K562 (cell line): ENCODE results near the gene SIPA1L2. TPM values are rescaled to one million over a fixed set of nuclear protein-coding genes. Genes with fewer than 3 reads are reported as not detected.

Experiments
- ATAC-seq: fragments of 200-7000 bp; cut with Tn5 transposase; 3 replicates; pipeline ENCODE4 v1.9.1; 2020; ENCODE audit warnings: moderate library complexity
- BruUV-seq: library from RNA; stranded (reverse); fragments of 400-500 nt; replicated peaks from 2 replicates; lab custom pipeline; 2021; lab: Mats Ljungman, UMichigan
- CTCF ChIA-PET: fragments of 300-600 bp; formaldehyde crosslinking; extraction: SDS; loops from one replicate; lab custom pipeline; 2021; ENCODE audit warnings: low intra/inter-chr PET ratio; lab: Yijun Ruan, JAX
- POLR2A ChIA-PET: fragments of 300-600, 350-650 bp; sonication (Branson Sonifier 250); formaldehyde crosslinking; extraction: SDS; loops from one replicate; lab custom pipeline; 2021; ENCODE audit warnings: antibody characterized with exemption, inconsistent platforms; lab: Yijun Ruan, JAX
- DNase-seq, 4 experiments: peaks; one replicate each; pipeline versions ENCODE4 v3.0.0 to v3.0.0-alpha.2; 2011 to 2018; ENCODE audit warnings: low spot score in 3 of 4, mixed read lengths in 3 of 4; ENCODE audit errors: extremely low read depth in 1 of 4
- FAIRE-seq: peaks from 2 replicates; lab custom pipeline; 2011; peaks lifted over from hg19 to GRCh38; lab: Jason Lieb, UNC
- H2AFZ ChIP-seq: 2 replicates; pipeline ENCODE4 v1.6.0; 2011; ENCODE audit warnings: low read depth, low read length, control low read depth, inconsistent platforms
- H3K27ac ChIP-seq: fragments of 200-600 bp; 3 replicates; pipeline ENCODE4 v1.8.0; 2011; ENCODE audit warnings: low read depth, mild to moderate bottlenecking, control low read depth, inconsistent platforms, low read length, moderate library complexity, mixed read lengths; ENCODE audit errors: extremely low read depth
- H3K27me3 ChIP-seq, 2 experiments: fragments of 300-600 bp in 1 of 2; 2 replicates in 1 of 2; 3 replicates in 1 of 2; pipeline versions ENCODE4 v1.6.0 to v1.8.0; 2011; ENCODE audit warnings: inconsistent platforms in 2 of 2, low read length in 2 of 2, mild to moderate bottlenecking in 1 of 2, mixed read lengths in 1 of 2, moderate library complexity in 1 of 2; ENCODE audit not compliant: control insufficient read depth in 2 of 2, insufficient read depth in 2 of 2
- H3K36me3 ChIP-seq: fragments of 300-600 bp; 3 replicates; pipeline ENCODE4 v1.8.0; 2011; ENCODE audit warnings: mild to moderate bottlenecking, low read length, inconsistent platforms; ENCODE audit not compliant: control insufficient read depth, insufficient read depth
- H3K4me1 ChIP-seq, 2 experiments: fragments of 200-600 bp in 1 of 2; replicated peaks in 1 of 2; 2 replicates in 1 of 2; 3 replicates in 1 of 2; pipeline versions ENCODE4 v1.5.1 to v1.8.0; 2011; ENCODE audit warnings: inconsistent platforms in 2 of 2, low read length in 2 of 2, mild to moderate bottlenecking in 1 of 2, mixed read lengths in 1 of 2, moderate library complexity in 1 of 2; ENCODE audit not compliant: control insufficient read depth in 2 of 2, insufficient read depth in 2 of 2
- H3K4me2 ChIP-seq: 2 replicates; pipeline ENCODE4 v1.6.1; 2011; ENCODE audit warnings: low read length, control low read depth, inconsistent platforms, mixed read lengths; ENCODE audit not compliant: insufficient read depth
- H3K4me3 ChIP-seq: fragments of 200-600 bp; sonication (generic), shearing (Covaris generic); 2 replicates; pipeline ENCODE4 v1.5.1; 2016; ENCODE audit warnings: control low read depth, inconsistent platforms
- H3K79me2 ChIP-seq: fragments of 200-600 bp; 3 replicates; pipeline ENCODE4 v1.8.0; 2011; ENCODE audit warnings: low read length, inconsistent platforms; ENCODE audit not compliant: control insufficient read depth, insufficient read depth
- H3K9ac ChIP-seq, 2 experiments: 2 replicates each; pipeline versions ENCODE4 v1.6.0 to v1.6.1; 2011; ENCODE audit warnings: low read depth in 2 of 2, low read length in 2 of 2, control low read depth in 1 of 2, inconsistent platforms in 1 of 2, mild to moderate bottlenecking in 1 of 2, mixed read lengths in 1 of 2; ENCODE audit not compliant: insufficient read depth in 1 of 2
- H3K9me1 ChIP-seq: one replicate; pipeline ENCODE4 v1.6.0; 2011; ENCODE audit warnings: inconsistent platforms, mild to moderate bottlenecking, low read length, moderate library complexity; ENCODE audit not compliant: control insufficient read depth, insufficient read depth
- H3K9me3 ChIP-seq: replicated peaks from 2 replicates; pipeline ENCODE4 v1.5.1; 2011; ENCODE audit warnings: low read depth, low read length, inconsistent platforms; ENCODE audit not compliant: control insufficient read depth, insufficient read depth
- H4K20me1 ChIP-seq: replicated peaks from 2 replicates; pipeline ENCODE4 v1.6.1; 2011; ENCODE audit warnings: low read length, inconsistent platforms, mixed read lengths; ENCODE audit not compliant: control insufficient read depth, insufficient read depth
- BDP1 ChIP-seq: IDR thresholded peaks from 3 replicates; pipeline ENCODE4 v1.6.1; 2011; ENCODE audit not compliant: insufficient read length, insufficient read depth
- CBFB ChIP-seq: sonication (generic); formaldehyde crosslinking; IDR thresholded peaks from 2 replicates; pipeline ENCODE4 v1.4.0; 2020; ENCODE audit warnings: mild to moderate bottlenecking, missing genetic modification reagents
- EWSR1 ChIP-seq: fragments of 450-650 bp; IDR thresholded peaks from 2 replicates; pipeline ENCODE4 v1.6.1; 2018; ENCODE audit warnings: borderline replicate concordance, mild to moderate bottlenecking, low read depth, moderate library complexity; ENCODE audit not compliant: partially characterized antibody
- GTF2F1 ChIP-seq: IDR thresholded peaks from 2 replicates; pipeline ENCODE4 v1.6.1; 2011; ENCODE audit warnings: low read depth, low read length, improper control_type of control experiment
- MLLT1 ChIP-seq, 2 experiments: fragments of 450-650 bp; IDR thresholded peaks; 2 replicates each; pipeline ENCODE4 v1.6.1; 2016
- NCOA6 ChIP-seq: fragments of 450-650 bp; IDR thresholded peaks from 2 replicates; pipeline ENCODE4 v1.6.1; 2017; ENCODE audit warnings: mild to moderate bottlenecking
- PHB ChIP-seq: fragments of 250-450 bp; sonication (Bioruptor Pico); IDR thresholded peaks from 2 replicates; pipeline ENCODE4 v1.5.0; 2021
- POLR2AphosphoS5 ChIP-seq: IDR thresholded peaks from 2 replicates; pipeline ENCODE4 v1.6.1; 2011; ENCODE audit warnings: mild to moderate bottlenecking, low read depth, low read length, moderate library complexity; ENCODE audit not compliant: control insufficient read depth, insufficient read depth
- XRCC4 ChIP-seq: IDR thresholded peaks from one replicate; pipeline ENCODE4 v1.6.1; 2011; ENCODE audit not compliant: insufficient read depth, insufficient read length; ENCODE audit errors: extremely low read depth
- ZFX ChIP-seq: sonication (generic); formaldehyde crosslinking; IDR thresholded peaks from 2 replicates; pipeline ENCODE4 v1.8.0; 2022; ENCODE audit warnings: mild to moderate bottlenecking, missing genetic modification reagents, moderate library complexity
- ZNF239 ChIP-seq: fragments of 250-450 bp; sonication (Bioruptor Pico); IDR thresholded peaks from 2 replicates; pipeline ENCODE4 v1.4.0; 2020; ENCODE audit warnings: mild to moderate bottlenecking
- WGBS: fragments of 100-300 bp; shearing (Covaris generic); methylation state at CpG from one replicate; pipeline ENCODE4 v1.1.6; 2016; ENCODE audit warnings: low coverage, mixed read lengths; ENCODE audit not compliant: insufficient coverage; ENCODE audit errors: missing lambda C conversion rate; 5-methylcytosine and 5-hydroxymethylcytosine counted together
- in situ Hi-C: fragments of 300-500 bp; cut with MboI; formaldehyde crosslinking; loops from 4 replicates; pipeline ENCODE4 v1.15.0; 2018; ENCODE audit warnings: inconsistent platforms, mixed read lengths
- intact Hi-C: fragments of 100-400 bp; cut with micrococcal nuclease; formaldehyde crosslinking; loops from 2 replicates; pipeline ENCODE4 v1.14.2; 2022
- polyA plus RNA-seq, 8 experiments: library from polyadenylated mRNA; depleted of rRNA in 4 of 8; stranded (reverse) in 5 of 8; unstranded in 3 of 8; fragments of >200 nt; fragmentation: Nextera tagmentation in 2 of 8; fragmentation: Illumina TruSeq in 1 of 8; extraction: Ambion mirVana in 2 of 8; extraction: Trizol in 1 of 8; gene quantifications; 2 replicates each; pipeline versions ENCODE4 v1.2.1 to v1.2.3, GENCODE V29; 2011 to 2014; ENCODE audit warnings: inconsistent platforms in 1 of 8, missing spikeins in 1 of 8
- total RNA-seq, 7 experiments: library from RNA; depleted of rRNA in 6 of 7; stranded (reverse); fragments of >200 nt in 6 of 7; fragmentation: Illumina TruSeq in 2 of 7; extraction: Trizol in 2 of 7; gene quantifications; 2 replicates each; pipeline versions ENCODE4 v1.2.1 to v1.2.3, GENCODE V29; 2011 to 2021; ENCODE audit warnings: low replicate concordance in 1 of 7

SIPA1L2 gene
- total and polyA plus RNA-seq, 9 of the 15 experiments (the other 6 are each of a cell fraction or from before 2014, with no cell fraction given) = 0.04 to 0.22 (median 0.06) TPM; not detected in 5

- TF ChIP-seq POLR2AphosphoS5 (no peak), CBFB (CRISPR knock-in tag) (no peak), EWSR1 (no peak)
Measured at GRCh38 chr1:232622378-232622777, 7.6 kb downstream of the SIPA1L2 start (continued).

DNA sequence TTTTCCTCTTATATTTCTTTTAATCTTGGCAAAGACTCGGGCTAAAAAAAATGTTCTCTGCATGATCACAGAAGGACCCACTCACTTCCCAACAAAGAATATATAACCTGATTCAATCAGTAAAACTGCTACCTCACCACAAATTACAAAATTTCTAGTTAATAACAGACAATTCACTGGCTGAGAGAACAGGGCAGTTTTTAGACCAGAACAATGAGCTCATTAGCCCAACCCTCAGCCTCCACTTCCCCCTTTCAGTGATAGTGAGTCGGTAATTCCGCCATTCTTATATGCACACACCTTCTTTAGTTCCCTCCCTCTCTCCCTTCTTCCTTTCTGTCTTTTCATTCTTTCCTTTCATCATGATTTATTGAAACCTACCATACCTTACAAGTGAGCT lies 8.9 kb downstream of the SIPA1L2 start:
- H3K9me1 ChIP-seq = no peaks in the 10 kb centered on the region
- BruUV-seq = no TSS peak
- 0% methylated on average over 3 of the region's 3 CpGs for WGBS
- no peaks in the 10 kb centered on the region for H3K9me3 ChIP-seq
- H3K36me3 ChIP-seq = no peaks in the 10 kb centered on the region
- H3K79me2 ChIP-seq = no peaks in the 10 kb centered on the region
- H3K4me3 ChIP-seq = no peak overlapping the region
- H3K4me1 ChIP-seq = no peaks in the 10 kb centered on the region; a peak in 1 of 5 replicates
- ChIA-PET CTCF (no interaction called here), POLR2A (interaction anchor here (0.6 kb wide), 1 partner anchor 20 kb away, joined by 3 read pairs; no protein-coding TSS in a partner anchor)
- in situ Hi-C loops = no loop called here
- H3K27ac ChIP-seq = no peak overlapping the region
- no peak for TF ChIP-seq ZFX (CRISPR knock-in tag)
- TF ChIP-seq BDP1 = no peak
- no peak for TF ChIP-seq ZNF239
- no peak for TF ChIP-seq NCOA6
- TF ChIP-seq MLLT1 (IDR thresholded peaks at IDR 0.05) = no peak
- TF ChIP-seq XRCC4 = no peak
- TF ChIP-seq PHB = no peak
- TF ChIP-seq GTF2F1 = no peak
- DNase-seq (no peak), FAIRE-seq (no peak), ATAC-seq (no peak)
- H3K9ac ChIP-seq = no peak overlapping the region
- H2AFZ ChIP-seq = no peak overlapping the region
- H3K27me3 ChIP-seq = no peaks in the 10 kb centered on the region
- H3K4me2 ChIP-seq = no peak overlapping the region
- H4K20me1 ChIP-seq = no peaks in the 10 kb centered on the region
- intact Hi-C loops = no loop called here
